Measurements from ENCODE around the gene CHRNA1. TPM values are rescaled to one million over a fixed set of nuclear protein-coding genes. Genes with fewer than 3 reads are reported as not detected.

CHRNA1 gene
- polyA plus RNA-seq, 1 of the 3 experiments (the other 2 are of a cell fraction), result 0.02 TPM

DNA sequence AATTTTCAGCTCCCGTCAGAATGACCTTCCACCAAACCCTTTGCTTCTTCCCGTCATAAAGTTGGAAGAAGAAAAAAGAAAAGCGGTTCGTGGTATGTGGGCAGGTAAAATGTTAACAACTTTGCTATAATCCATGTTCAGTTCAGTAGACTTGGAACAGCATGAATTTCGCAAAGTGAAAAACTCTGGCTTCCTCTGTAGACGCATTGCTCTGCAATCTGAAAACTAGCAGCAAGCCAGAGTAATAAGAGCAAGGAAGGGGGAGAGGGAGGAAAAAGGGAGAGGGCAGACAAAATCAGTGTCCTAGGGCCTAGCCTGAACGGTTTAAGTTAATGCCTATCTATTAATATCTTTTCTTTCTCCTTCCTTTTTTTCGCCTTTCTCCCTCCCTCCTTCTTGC, 26.7 kb upstream of the CHRNA1 start:
- CTCF ChIA-PET, result interaction anchor here (0.9 to 1.3 kb wide), 2 partner anchors 68 to 194 kb away, joined by 3 to 4 read pairs; no protein-coding TSS in a partner anchor
- no peaks in the 10 kb centered on the region for H4K20me1 ChIP-seq (ENCODE audit: insufficient read depth)
- no peak overlapping the region for H3K27ac ChIP-seq (ENCODE audit: low read depth in 2 of 2, low read length in 1 of 2)
- POLR2A ChIA-PET, result no interaction called here
- H3K4me3 ChIP-seq (ENCODE audit: low read depth in 2 of 2, low read length in 1 of 2), result no peak overlapping the region
- no peak overlapping the region for H3K4me2 ChIP-seq
- peaks cover 18 to 19% of the 10 kb centered on the region in 2 experiments for H3K4me1 ChIP-seq (ENCODE audit: control insufficient read depth in 1 of 2, insufficient read depth in 2 of 2, low read depth in 1 of 2, low read length in 1 of 2)
- no peaks in the 10 kb centered on the region for H3K27me3 ChIP-seq (ENCODE audit: insufficient read depth)
- H3K9me2 ChIP-seq, result no peaks in the 10 kb centered on the region
- WGBS (ENCODE audit: low lambda C conversion rate), result 89% methylated on average over 8 of the region's 8 CpGs
- H3K9me3 ChIP-seq, result no peaks in the 10 kb centered on the region
- peaks cover 19% of the 10 kb centered on the region for H3F3A ChIP-seq (replicated peaks; ENCODE audit: insufficient read depth)
- H3K36me3 ChIP-seq (replicated peaks in 1 of 2; ENCODE audit: control insufficient read depth in 1 of 2, insufficient read depth in 2 of 2, low read length in 1 of 2), result no peaks in the 10 kb centered on the region
- DNase-seq, result no peak
- no peak overlapping the region for H2AFZ ChIP-seq (ENCODE audit: low read depth)
- no peak overlapping the region for H3K9ac ChIP-seq
- no peaks in the 10 kb centered on the region for H3K79me2 ChIP-seq (ENCODE audit: insufficient read depth)
- TF ChIP-seq, protein P1, sequence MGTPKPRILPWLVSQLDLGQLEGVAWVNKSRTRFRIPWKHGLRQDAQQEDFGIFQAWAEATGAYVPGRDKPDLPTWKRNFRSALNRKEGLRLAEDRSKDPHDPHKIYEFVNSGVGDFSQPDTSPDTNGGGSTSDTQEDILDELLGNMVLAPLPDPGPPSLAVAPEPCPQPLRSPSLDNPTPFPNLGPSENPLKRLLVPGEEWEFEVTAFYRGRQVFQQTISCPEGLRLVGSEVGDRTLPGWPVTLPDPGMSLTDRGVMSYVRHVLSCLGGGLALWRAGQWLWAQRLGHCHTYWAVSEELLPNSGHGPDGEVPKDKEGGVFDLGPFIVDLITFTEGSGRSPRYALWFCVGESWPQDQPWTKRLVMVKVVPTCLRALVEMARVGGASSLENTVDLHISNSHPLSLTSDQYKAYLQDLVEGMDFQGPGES (IDR thresholded peaks at IDR 0.05; ENCODE audit: low read depth, low read length), result no peak
- TF ChIP-seq POLR2AphosphoS5 (IDR thresholded peaks at IDR 0.05; ENCODE audit: low read depth, low read length) (no peak), SMC3 (IDR thresholded peaks at IDR 0.05; ENCODE audit: low read depth, low read length) (no peak), YY1 (IDR thresholded peaks at IDR 0.05; ENCODE audit: low read depth) (no peak), MXI1 (IDR thresholded peaks at IDR 0.05; ENCODE audit: low read depth, low read length) (no peak), FOXM1 (IDR thresholded peaks at IDR 0.05; ENCODE audit: low read depth) (no peak), NRF1 (IDR thresholded peaks at IDR 0.05; ENCODE audit: low read depth, low read length) (no peak), JUND (IDR thresholded peaks at IDR 0.05) (no peak), RCOR1 (IDR thresholded peaks at IDR 0.05; ENCODE audit: low read length) (no peak), TEAD4 (IDR thresholded peaks at IDR 0.05; ENCODE audit: borderline replicate concordance, insufficient read depth) (no peak), EZH2phosphoT487 (IDR thresholded peaks at IDR 0.05; ENCODE audit: borderline replicate concordance, low read depth) (no peak), FOXJ3 (CRISPR knock-in tag; IDR thresholded peaks at IDR 0.05) (no peak), RFX5 (IDR thresholded peaks at IDR 0.05; ENCODE audit: low read length) (no peak), RAD21 (IDR thresholded peaks at IDR 0.05; ENCODE audit: low read length) (no peak), SIN3A (IDR thresholded peaks at IDR 0.05; ENCODE audit: borderline replicate concordance, low read depth, low read length) (no peak), ELF1 (IDR thresholded peaks at IDR 0.05) (no peak)
- TF ChIP-seq, protein P2, sequence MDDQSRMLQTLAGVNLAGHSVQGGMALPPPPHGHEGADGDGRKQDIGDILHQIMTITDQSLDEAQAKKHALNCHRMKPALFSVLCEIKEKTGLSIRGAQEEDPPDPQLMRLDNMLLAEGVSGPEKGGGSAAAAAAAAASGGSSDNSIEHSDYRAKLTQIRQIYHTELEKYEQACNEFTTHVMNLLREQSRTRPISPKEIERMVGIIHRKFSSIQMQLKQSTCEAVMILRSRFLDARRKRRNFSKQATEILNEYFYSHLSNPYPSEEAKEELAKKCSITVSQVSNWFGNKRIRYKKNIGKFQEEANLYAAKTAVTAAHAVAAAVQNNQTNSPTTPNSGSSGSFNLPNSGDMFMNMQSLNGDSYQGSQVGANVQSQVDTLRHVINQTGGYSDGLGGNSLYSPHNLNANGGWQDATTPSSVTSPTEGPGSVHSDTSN (IDR thresholded peaks at IDR 0.05), result no peak
- TF ChIP-seq, protein P3, sequence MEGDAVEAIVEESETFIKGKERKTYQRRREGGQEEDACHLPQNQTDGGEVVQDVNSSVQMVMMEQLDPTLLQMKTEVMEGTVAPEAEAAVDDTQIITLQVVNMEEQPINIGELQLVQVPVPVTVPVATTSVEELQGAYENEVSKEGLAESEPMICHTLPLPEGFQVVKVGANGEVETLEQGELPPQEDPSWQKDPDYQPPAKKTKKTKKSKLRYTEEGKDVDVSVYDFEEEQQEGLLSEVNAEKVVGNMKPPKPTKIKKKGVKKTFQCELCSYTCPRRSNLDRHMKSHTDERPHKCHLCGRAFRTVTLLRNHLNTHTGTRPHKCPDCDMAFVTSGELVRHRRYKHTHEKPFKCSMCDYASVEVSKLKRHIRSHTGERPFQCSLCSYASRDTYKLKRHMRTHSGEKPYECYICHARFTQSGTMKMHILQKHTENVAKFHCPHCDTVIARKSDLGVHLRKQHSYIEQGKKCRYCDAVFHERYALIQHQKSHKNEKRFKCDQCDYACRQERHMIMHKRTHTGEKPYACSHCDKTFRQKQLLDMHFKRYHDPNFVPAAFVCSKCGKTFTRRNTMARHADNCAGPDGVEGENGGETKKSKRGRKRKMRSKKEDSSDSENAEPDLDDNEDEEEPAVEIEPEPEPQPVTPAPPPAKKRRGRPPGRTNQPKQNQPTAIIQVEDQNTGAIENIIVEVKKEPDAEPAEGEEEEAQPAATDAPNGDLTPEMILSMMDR (IDR thresholded peaks at IDR 0.05), result no peak
- TF ChIP-seq, protein P4, sequence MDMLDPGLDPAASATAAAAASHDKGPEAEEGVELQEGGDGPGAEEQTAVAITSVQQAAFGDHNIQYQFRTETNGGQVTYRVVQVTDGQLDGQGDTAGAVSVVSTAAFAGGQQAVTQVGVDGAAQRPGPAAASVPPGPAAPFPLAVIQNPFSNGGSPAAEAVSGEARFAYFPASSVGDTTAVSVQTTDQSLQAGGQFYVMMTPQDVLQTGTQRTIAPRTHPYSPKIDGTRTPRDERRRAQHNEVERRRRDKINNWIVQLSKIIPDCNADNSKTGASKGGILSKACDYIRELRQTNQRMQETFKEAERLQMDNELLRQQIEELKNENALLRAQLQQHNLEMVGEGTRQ (IDR thresholded peaks at IDR 0.05; ENCODE audit: borderline replicate concordance, low read depth, low read length), result no peak
- TF ChIP-seq, protein P5, sequence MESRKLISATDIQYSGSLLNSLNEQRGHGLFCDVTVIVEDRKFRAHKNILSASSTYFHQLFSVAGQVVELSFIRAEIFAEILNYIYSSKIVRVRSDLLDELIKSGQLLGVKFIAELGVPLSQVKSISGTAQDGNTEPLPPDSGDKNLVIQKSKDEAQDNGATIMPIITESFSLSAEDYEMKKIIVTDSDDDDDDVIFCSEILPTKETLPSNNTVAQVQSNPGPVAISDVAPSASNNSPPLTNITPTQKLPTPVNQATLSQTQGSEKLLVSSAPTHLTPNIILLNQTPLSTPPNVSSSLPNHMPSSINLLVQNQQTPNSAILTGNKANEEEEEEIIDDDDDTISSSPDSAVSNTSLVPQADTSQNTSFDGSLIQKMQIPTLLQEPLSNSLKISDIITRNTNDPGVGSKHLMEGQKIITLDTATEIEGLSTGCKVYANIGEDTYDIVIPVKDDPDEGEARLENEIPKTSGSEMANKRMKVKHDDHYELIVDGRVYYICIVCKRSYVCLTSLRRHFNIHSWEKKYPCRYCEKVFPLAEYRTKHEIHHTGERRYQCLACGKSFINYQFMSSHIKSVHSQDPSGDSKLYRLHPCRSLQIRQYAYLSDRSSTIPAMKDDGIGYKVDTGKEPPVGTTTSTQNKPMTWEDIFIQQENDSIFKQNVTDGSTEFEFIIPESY (IDR thresholded peaks at IDR 0.05; ENCODE audit: borderline replicate concordance, low read depth), result no peak
